ENCODE measurements around the gene ANXA6. TPM values are rescaled to one million over a fixed set of nuclear protein-coding genes. Genes with fewer than 3 reads are reported as not detected.

ANXA6 gene
- total and polyA plus RNA-seq, 2 of the 4 experiments (the other 2 are of a cell fraction) = 355 to 610 TPM

DNA sequence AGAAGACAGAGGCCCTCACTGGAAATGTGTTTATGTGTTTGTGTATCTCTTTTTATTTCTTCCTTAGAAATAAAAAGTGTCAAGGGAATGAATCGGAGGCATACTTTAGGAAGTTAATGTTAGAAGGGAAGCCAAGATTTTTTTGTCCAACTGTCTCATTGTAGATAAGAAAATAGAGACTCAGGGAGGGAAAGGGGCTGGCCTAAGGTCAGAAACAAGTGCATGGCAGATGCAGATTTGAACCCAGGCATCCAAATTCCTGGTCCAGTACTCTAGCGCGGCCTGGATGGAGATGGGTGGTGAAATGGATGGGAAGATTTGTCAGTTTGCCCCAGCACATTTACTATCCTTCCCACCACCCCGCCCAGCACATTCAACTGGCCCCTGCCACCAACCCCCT is 56.9 kb downstream of the ANXA6 start:
- H3K9me1 ChIP-seq (ENCODE audit: insufficient read depth, low read length) = peaks cover 28% of the 10 kb centered on the region
- CTCF ChIA-PET = no interaction called here
- no CpG with 5 or more reads among the region's 4 CpGs for WGBS, 2 experiments (ENCODE audit: extremely low coverage in 2 of 2, insufficient read length in 1 of 2)
- no peaks in the 10 kb centered on the region for H3K9me3 ChIP-seq (ENCODE audit: control insufficient read depth, insufficient read depth, low read length)
- H3K14ac ChIP-seq (replicated peaks; ENCODE audit: low read depth, low read length) = no peak overlapping the region
- H3K9ac ChIP-seq (ENCODE audit: low read depth, low read length) = no peak overlapping the region
- H3K4ac ChIP-seq (ENCODE audit: low read depth, low read length) = no peak overlapping the region
- H2BK20ac ChIP-seq (ENCODE audit: low read depth, low read length) = no peak overlapping the region
- no peak overlapping the region for H3K56ac ChIP-seq (ENCODE audit: extremely low read depth, insufficient read depth, low read length)
- intact Hi-C loops (cut with micrococcal nuclease) (no loop called here), dilution Hi-C loops (cut with HindIII; ENCODE audit: low sequenced_read_pairs, unreplicated experiment) (no loop called here), in situ Hi-C loops (cut with MboI; ENCODE audit: low sequenced_read_pairs) (no loop called here)
- no peak overlapping the region for H2AK9ac ChIP-seq (replicated peaks; ENCODE audit: low read depth, low read length, poor library complexity)
- H2BK120ac ChIP-seq (ENCODE audit: low read depth, low read length) = no peak overlapping the region
- no TSS peak for BruUV-seq (replicated peaks)
- no peak overlapping the region for H2AFZ ChIP-seq (replicated peaks; ENCODE audit: low read length, poor library complexity)
- no peaks in the 10 kb centered on the region for H3K27me3 ChIP-seq (ENCODE audit: control insufficient read depth, insufficient read depth, low read length)
- peaks cover 5% of the 10 kb centered on the region; the same call in 1 of the 2 replicates for H4K20me1 ChIP-seq (ENCODE audit: insufficient read depth, low read length)
- H4K91ac ChIP-seq (ENCODE audit: insufficient read depth, low read depth, low read length) = no peak overlapping the region
- peaks cover 10% of the 10 kb centered on the region; the same call in 1 of the 2 replicates for H3K4me1 ChIP-seq (ENCODE audit: control insufficient read depth, insufficient read depth, low read length)
- peaks cover 7 to 29% of the 10 kb centered on the region in 2 experiments; a peak in 2 of 4 replicates for H3K79me1 ChIP-seq (ENCODE audit: low read depth in 1 of 2, low read length in 2 of 2)
- no peak for DNase-seq
- no peak overlapping the region for H4K8ac ChIP-seq (ENCODE audit: low read depth in 2 of 2, low read length in 2 of 2)
- no peak overlapping the region for H3K23ac ChIP-seq (ENCODE audit: low read depth, low read length)
- no peak overlapping the region for H3K18ac ChIP-seq (ENCODE audit: low read depth, low read length)
- no peak overlapping the region for H2AK5ac ChIP-seq (ENCODE audit: low read depth, low read length)
- no peak overlapping the region for H3K4me2 ChIP-seq (ENCODE audit: low read depth, low read length)
- POLR2A ChIA-PET (ENCODE audit: unreplicated experiment) = no interaction called here
- no peak overlapping the region for H4K5ac ChIP-seq (ENCODE audit: low read depth, low read length)
- H3K36me3 ChIP-seq (ENCODE audit: control insufficient read depth, insufficient read depth, low read length) = peaks cover 45% of the 10 kb centered on the region
- no peak overlapping the region for H3K4me3 ChIP-seq (ENCODE audit: insufficient read depth, low read depth, low read length)
- H2BK15ac ChIP-seq (ENCODE audit: low read depth, low read length) = no peak overlapping the region
- H3K27ac ChIP-seq (ENCODE audit: insufficient read depth, low read length) = no peak overlapping the region
- H2BK5ac ChIP-seq (ENCODE audit: low read depth, low read length, poor library complexity, severe bottlenecking) = no peak overlapping the region
- TF ChIP-seq RFX5 (IDR thresholded peaks at IDR 0.05; ENCODE audit: low read depth, low read length) (no peak), CEBPB (IDR thresholded peaks at IDR 0.05; ENCODE audit: low read depth, low read length) (no peak), POLR2A (IDR thresholded peaks at IDR 0.05; ENCODE audit: low read depth, low read length) (no peak), CHD1 (IDR thresholded peaks at IDR 0.05; ENCODE audit: low read depth, low read length) (no peak), MXI1 (IDR thresholded peaks at IDR 0.05; ENCODE audit: borderline replicate concordance, low read depth, low read length) (no peak), BHLHE40 (IDR thresholded peaks at IDR 0.05; ENCODE audit: low read depth, low read length) (no peak), NFE2L2 (IDR thresholded peaks at IDR 0.05; ENCODE audit: low read depth, low read length) (no peak), MAFK (IDR thresholded peaks at IDR 0.05; ENCODE audit: low read depth, low read length) (no peak), RAD21 (IDR thresholded peaks at IDR 0.05; ENCODE audit: low read length) (no peak), FOS (IDR thresholded peaks at IDR 0.05; ENCODE audit: low read depth, low read length) (no peak), RCOR1 (IDR thresholded peaks at IDR 0.05; ENCODE audit: insufficient replicate concordance, low read length) (no peak), SMC3 (IDR thresholded peaks at IDR 0.05; ENCODE audit: low read depth, low read length) (no peak), MAZ (IDR thresholded peaks at IDR 0.05; ENCODE audit: borderline replicate concordance, low read depth, low read length) (no peak)
- TF ChIP-seq, protein P1, sequence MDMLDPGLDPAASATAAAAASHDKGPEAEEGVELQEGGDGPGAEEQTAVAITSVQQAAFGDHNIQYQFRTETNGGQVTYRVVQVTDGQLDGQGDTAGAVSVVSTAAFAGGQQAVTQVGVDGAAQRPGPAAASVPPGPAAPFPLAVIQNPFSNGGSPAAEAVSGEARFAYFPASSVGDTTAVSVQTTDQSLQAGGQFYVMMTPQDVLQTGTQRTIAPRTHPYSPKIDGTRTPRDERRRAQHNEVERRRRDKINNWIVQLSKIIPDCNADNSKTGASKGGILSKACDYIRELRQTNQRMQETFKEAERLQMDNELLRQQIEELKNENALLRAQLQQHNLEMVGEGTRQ (IDR thresholded peaks at IDR 0.05; ENCODE audit: low read depth, low read length) = no peak
- TF ChIP-seq, protein P2, sequence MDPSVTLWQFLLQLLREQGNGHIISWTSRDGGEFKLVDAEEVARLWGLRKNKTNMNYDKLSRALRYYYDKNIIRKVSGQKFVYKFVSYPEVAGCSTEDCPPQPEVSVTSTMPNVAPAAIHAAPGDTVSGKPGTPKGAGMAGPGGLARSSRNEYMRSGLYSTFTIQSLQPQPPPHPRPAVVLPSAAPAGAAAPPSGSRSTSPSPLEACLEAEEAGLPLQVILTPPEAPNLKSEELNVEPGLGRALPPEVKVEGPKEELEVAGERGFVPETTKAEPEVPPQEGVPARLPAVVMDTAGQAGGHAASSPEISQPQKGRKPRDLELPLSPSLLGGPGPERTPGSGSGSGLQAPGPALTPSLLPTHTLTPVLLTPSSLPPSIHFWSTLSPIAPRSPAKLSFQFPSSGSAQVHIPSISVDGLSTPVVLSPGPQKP (IDR thresholded peaks at IDR 0.05; ENCODE audit: borderline replicate concordance, low read depth, low read length) = no peak
- TF ChIP-seq, protein P3, sequence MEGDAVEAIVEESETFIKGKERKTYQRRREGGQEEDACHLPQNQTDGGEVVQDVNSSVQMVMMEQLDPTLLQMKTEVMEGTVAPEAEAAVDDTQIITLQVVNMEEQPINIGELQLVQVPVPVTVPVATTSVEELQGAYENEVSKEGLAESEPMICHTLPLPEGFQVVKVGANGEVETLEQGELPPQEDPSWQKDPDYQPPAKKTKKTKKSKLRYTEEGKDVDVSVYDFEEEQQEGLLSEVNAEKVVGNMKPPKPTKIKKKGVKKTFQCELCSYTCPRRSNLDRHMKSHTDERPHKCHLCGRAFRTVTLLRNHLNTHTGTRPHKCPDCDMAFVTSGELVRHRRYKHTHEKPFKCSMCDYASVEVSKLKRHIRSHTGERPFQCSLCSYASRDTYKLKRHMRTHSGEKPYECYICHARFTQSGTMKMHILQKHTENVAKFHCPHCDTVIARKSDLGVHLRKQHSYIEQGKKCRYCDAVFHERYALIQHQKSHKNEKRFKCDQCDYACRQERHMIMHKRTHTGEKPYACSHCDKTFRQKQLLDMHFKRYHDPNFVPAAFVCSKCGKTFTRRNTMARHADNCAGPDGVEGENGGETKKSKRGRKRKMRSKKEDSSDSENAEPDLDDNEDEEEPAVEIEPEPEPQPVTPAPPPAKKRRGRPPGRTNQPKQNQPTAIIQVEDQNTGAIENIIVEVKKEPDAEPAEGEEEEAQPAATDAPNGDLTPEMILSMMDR (conservative IDR thresholded peaks at IDR 0.05; ENCODE audit: low read depth, low read length) = no peak
- no peak for ATAC-seq (ENCODE audit: low read depth)

Measured in IMR-90 (cell line).